ENCODE results near the gene ZNF574. TPM values are rescaled to one million over a fixed set of nuclear protein-coding genes. Genes with fewer than 3 reads are reported as not detected.

ZNF574 gene
- total RNA-seq, 1 donor from 2014 or later, result 15.2 TPM

- no peak overlapping the region for H3K27ac Mint-ChIP-seq (ENCODE audit: unreplicated experiment)
Observed at GRCh38 chr19:42102877-42103276, 26.9 kb downstream of the ZNF574 start.

GRCh38 chr19:42105368-42105767 is 29.4 kb downstream of the ZNF574 start:
- H3K36me3 Mint-ChIP-seq (ENCODE audit: unreplicated experiment), result no peaks in the 10 kb centered on the region
- H3K9me3 Mint-ChIP-seq (ENCODE audit: unreplicated experiment), result no peaks in the 10 kb centered on the region
- H3K27me3 Mint-ChIP-seq (ENCODE audit: unreplicated experiment), result peaks cover 5% of the 10 kb centered on the region
- no peak for DNase-seq (ENCODE audit: extremely low spot score, unreplicated experiment)
- H3K4me1 Mint-ChIP-seq (ENCODE audit: unreplicated experiment), result peaks cover 5% of the 10 kb centered on the region
- no peak overlapping the region for H3K27ac Mint-ChIP-seq (ENCODE audit: unreplicated experiment)
- no peak overlapping the region for H3K4me3 Mint-ChIP-seq (ENCODE audit: unreplicated experiment)
- TF ChIP-seq CTCF (IDR thresholded peaks at IDR 0.05), result no peak

More at GRCh38 chr19:42102877-42103276, 26.9 kb downstream of the ZNF574 start:
- Mint-ChIP-seq H3K4me1 (ENCODE audit: unreplicated experiment) (no peaks in the 10 kb centered on the region), H3K4me3 (ENCODE audit: unreplicated experiment) (no peak overlapping the region), H3K9me3 (ENCODE audit: unreplicated experiment) (no peaks in the 10 kb centered on the region), H3K36me3 (ENCODE audit: unreplicated experiment) (no peaks in the 10 kb centered on the region), H3K27me3 (ENCODE audit: unreplicated experiment) (peaks cover 5% of the 10 kb centered on the region)
- no peak for TF ChIP-seq CTCF (IDR thresholded peaks at IDR 0.05)
- DNase-seq (ENCODE audit: extremely low spot score, unreplicated experiment), result no peak

GRCh38 chr19:42108527-42109389 is 32.8 kb downstream of the ZNF574 start:
- peaks cover 37% of the 10 kb centered on the region for H3K4me1 Mint-ChIP-seq (ENCODE audit: unreplicated experiment)
- H3K27ac Mint-ChIP-seq (ENCODE audit: unreplicated experiment), result no peak overlapping the region
- peak; percentile 93 for DNase-seq (ENCODE audit: extremely low spot score, unreplicated experiment)
- H3K9me3 Mint-ChIP-seq (ENCODE audit: unreplicated experiment), result no peaks in the 10 kb centered on the region
- H3K36me3 Mint-ChIP-seq (ENCODE audit: unreplicated experiment), result no peaks in the 10 kb centered on the region
- peaks cover 5% of the 10 kb centered on the region for H3K27me3 Mint-ChIP-seq (ENCODE audit: unreplicated experiment)
- peak; percentile 100 for TF ChIP-seq CTCF (IDR thresholded peaks at IDR 0.05)
- H3K4me3 Mint-ChIP-seq (ENCODE audit: unreplicated experiment), result no peak overlapping the region

- Mint-ChIP-seq H3K36me3 (ENCODE audit: unreplicated experiment) (no peaks in the 10 kb centered on the region), H3K4me3 (ENCODE audit: unreplicated experiment) (no peak overlapping the region), H3K4me1 (ENCODE audit: unreplicated experiment) (peaks cover 47% of the 10 kb centered on the region), H3K27ac (ENCODE audit: unreplicated experiment) (no peak overlapping the region), H3K9me3 (ENCODE audit: unreplicated experiment) (no peaks in the 10 kb centered on the region), H3K27me3 (ENCODE audit: unreplicated experiment) (peaks cover 5% of the 10 kb centered on the region)
- TF ChIP-seq CTCF (IDR thresholded peaks at IDR 0.05), result no peak
- no peak for DNase-seq (ENCODE audit: extremely low spot score, unreplicated experiment)
Observed at GRCh38 chr19:42109896-42110295, 33.9 kb downstream of the ZNF574 start.

- Mint-ChIP-seq H3K4me3 (ENCODE audit: unreplicated experiment) (no peak overlapping the region), H3K4me1 (ENCODE audit: unreplicated experiment) (peaks cover 50% of the 10 kb centered on the region), H3K9me3 (ENCODE audit: unreplicated experiment) (no peaks in the 10 kb centered on the region), H3K27me3 (ENCODE audit: unreplicated experiment) (peaks cover 1% of the 10 kb centered on the region), H3K36me3 (ENCODE audit: unreplicated experiment) (no peaks in the 10 kb centered on the region), H3K27ac (ENCODE audit: unreplicated experiment) (no peak overlapping the region)
- DNase-seq (ENCODE audit: extremely low spot score, unreplicated experiment), result no peak
- TF ChIP-seq CTCF (IDR thresholded peaks at IDR 0.05), result no peak
Observed at GRCh38 chr19:42110658-42111057, 34.7 kb downstream of the ZNF574 start.
